Psoas muscle (tissue), 7 donors: Measurements from ENCODE around the gene NR2F1-AS1. TPM values are rescaled to one million over a fixed set of nuclear protein-coding genes. Genes with fewer than 3 reads are reported as not detected.

Experiments used
- polyA plus RNA-seq, 3 donors: library from polyadenylated mRNA; stranded (reverse); fragments of 200-250 nt; gene quantifications; one replicate each; pipeline ENCODE4 v1.2.3, GENCODE V29; 2013
- total RNA-seq, 4 donors: library from RNA; stranded (reverse); fragmentation: NEBNext Ultra II Directional in 2 of 4; extraction: Animal tissue kit (Norgen Biotek cat#: 25700) in 2 of 4; gene quantifications; one replicate each; pipeline versions ENCODE4 v1.2.1 to v1.2.4, GENCODE V29; 2021 to 2023
- donor health status: healthy with polysubstance abuse.
- donor health status: DM: no; HTN: no; CAD: no; lungs with moderate emphysema.
- donor health status: Bipolar disorder and iron deficiency.
- donor health status: healthy.
- donor health status: DM: no; HTN: no; CAD: no.
- donor health status: DM: no; HTN: no; CAD: no.
- donor health status: DM: yes; HTN: yes; CAD: no.

The NR2F1-AS1 gene
- total and polyA plus RNA-seq, 7 donors: 0.13 to 1.5 (median 0.42) TPM

Other genes with a start within 250 kb of the NR2F1-AS1 start
- gene NR2F1, start 2.0 kb upstream of the NR2F1-AS1 start, total RNA-seq: 1 to 10 TPM in 3 of 4 donors, under 1 TPM in 1; 0.39 to 1.4 (median 1.2) TPM
- gene NR2F1, start 2.0 kb upstream of the NR2F1-AS1 start, polyA plus RNA-seq: 1 to 10 TPM in 1 of 3 donors, under 1 TPM in 2; 0.57 to 1.4 (median 0.86) TPM
- gene POU5F2, start 160.4 kb upstream of the NR2F1-AS1 start, total RNA-seq: under 1 TPM; 0.12 to 0.32 (median 0.16) TPM
- gene POU5F2, start 160.4 kb upstream of the NR2F1-AS1 start, polyA plus RNA-seq: under 1 TPM in 2 of 3 donors, not detected in 1; 0.01 to 0.03 TPM